GM18861 (cell line): ENCODE measurements around the gene PHC2.

ENCODE experiments used
- ATAC-seq: cut with Tn5 transposase; IDR thresholded peaks from one replicate; pipeline ENCODE4 v1.9.1; 2021; ENCODE audit not compliant: unreplicated experiment

The PHC2 gene

DNA sequence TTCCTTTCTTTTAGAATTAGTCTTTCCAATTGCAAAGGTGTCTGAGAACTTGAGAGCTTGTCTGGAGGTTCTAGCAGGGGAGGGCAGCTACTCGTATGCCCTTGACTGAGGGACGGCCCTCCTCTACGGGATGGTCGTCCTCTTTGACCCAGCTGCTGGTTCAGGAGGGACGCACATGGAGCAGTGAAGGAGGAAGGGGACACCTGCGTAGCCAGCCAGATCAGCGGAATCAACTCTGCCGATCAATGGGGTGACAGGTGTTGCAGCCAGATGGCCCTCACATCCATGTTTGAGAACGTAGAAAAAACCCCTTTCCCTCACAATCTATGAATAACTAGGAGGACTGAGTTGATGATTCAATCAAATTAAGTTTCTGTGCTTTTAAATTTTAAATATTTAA is 94.3 kb downstream of the PHC2 start:
- no peak for ATAC-seq

DNA sequence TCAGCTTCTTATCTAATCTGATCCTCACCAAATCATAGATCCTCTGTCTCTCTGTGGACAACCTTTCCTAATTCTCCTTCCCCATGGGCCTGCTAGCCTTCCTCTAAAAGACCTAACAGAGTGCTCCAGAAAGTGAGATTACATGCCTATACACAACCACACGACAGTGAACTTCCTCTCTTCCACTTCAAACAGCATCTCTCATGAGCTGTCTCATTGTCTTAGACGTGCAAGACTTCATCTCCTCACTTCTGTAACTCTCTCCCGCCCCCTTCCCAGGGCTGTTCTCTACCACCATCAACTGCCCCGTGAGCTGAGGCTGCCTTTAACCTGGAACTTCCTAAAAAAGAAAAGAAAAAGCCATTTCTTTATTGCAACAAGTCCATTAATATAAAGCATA is 95.9 kb downstream of the PHC2 start:
- no peak for ATAC-seq

DNA sequence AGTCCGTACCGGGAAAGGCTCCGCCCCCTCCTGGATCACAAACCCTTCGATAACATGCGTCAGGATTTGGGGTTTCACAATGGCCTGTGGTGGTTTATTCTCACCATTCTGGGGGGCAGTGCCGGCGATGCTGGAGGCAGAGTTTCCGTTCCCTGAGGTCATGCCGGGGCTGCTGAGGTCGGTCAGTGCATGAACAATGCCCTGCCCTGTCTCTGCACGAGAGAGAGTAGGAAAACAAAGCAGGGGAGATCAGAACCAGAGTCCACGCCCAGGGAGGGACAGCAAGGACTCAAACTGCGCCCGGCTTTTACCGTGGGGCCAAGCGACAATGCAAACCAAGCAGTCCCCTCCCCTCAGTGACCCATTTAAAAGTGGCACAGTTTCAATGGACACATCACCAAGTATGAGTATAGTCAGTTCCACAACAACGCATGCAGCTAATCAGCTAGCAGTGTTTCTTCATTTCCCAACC is 96.8 kb downstream of the PHC2 start:
- ATAC-seq, result no peak

DNA sequence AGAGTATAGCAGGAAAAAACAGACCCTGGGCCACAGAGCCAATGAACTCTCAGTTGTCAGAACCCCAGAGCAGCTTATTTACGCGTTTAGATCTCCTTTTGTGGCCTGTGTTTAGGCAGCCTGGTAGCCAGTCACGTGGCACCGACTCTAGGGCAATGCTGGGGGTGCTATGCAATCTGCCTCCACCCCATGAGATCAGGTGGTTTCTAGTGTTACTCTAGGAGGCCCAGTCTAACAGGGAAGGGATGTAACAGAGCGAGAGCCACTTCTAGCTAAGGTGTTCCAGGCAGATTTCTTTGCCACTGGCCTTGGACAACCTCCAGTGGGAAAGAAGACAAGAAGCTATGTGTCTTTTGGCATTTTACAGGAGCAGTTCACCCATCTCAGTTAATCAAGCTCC is 98.0 kb downstream of the PHC2 start:
- no peak for ATAC-seq

DNA sequence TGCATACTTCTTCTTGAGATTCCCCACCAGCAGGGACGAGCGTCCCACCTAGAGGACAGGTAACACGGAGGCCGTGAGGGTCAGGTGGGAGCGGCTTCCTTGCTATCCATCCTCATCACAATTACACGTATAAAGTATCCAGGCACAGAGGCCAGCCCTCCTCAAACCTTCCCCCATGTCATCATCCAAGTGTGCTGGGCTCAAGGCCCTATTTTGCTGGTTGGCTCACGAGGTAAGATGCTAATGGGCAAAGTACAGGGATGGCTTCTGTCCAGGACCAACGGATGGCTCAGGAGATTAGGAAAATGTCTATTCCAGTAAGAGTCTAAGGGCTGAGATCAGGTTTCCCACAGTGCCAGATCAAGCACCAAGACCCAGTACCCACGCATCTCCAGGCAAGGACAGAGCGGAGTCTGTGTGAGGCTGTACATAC is 98.5 kb downstream of the PHC2 start:
- no peak for ATAC-seq

DNA sequence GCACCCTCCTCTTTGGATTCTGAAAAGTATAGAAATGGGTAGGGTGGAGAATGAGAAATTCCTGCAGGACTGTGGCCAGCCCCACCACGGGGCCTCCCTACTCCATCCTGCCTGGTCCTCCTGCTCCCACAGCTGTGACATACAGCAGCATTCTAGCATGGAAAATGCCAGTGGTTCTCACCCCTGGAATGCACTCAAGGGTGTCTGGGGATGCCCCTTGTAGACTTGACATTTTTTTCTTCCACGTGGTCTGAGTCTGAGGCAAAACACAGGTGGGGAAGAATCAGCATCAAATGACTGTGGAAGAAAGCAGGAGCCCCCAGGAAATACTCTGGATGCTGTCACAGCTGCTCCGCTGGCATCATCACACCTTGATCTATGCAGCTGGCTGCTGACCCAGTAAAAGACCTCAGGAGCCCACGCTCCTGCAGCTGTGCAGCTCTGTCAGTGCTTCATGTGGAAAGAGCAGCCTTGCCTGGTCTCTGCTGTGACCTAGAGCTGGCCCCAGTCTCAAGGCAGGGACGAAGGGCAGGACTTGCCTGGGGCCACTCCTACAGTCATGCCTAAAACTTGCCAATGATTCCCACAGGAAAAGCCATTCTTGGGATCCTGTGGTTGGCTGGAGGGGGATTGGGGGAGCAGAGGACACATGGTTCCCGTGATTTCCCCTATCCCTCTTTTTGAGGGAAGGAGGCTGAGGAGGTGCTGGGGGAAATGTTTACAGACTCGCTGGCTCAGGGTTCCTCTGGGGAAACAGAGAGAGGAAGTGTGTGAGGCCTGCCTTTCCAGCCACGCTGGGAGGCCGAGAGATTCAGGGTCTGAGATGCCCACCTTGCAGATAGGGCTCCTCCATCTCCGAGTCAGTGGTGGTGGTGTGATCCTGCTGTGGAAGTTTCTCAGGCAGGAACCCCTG is 99.2 kb downstream of the PHC2 start:
- no peak for ATAC-seq

DNA sequence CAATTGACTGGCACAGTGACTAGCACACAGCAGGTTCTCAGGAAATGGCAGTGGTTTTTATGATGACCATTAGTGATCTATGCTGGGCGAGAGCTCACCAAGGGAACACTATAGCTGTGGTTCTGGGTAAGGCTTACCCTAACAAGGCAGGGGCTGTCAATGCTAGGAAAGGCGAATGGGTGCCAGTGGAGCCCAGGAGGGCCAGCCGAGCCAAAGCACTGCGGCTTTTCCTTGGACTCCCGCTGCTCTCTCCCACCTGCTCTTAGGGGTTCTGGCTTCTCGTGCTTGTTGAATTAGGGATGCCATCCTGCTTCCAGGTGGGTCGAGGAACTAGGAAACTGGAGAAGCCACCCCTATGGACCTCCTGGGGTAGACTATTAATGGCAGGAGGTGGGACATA is 100.0 kb downstream of the PHC2 start:
- no peak for ATAC-seq

DNA sequence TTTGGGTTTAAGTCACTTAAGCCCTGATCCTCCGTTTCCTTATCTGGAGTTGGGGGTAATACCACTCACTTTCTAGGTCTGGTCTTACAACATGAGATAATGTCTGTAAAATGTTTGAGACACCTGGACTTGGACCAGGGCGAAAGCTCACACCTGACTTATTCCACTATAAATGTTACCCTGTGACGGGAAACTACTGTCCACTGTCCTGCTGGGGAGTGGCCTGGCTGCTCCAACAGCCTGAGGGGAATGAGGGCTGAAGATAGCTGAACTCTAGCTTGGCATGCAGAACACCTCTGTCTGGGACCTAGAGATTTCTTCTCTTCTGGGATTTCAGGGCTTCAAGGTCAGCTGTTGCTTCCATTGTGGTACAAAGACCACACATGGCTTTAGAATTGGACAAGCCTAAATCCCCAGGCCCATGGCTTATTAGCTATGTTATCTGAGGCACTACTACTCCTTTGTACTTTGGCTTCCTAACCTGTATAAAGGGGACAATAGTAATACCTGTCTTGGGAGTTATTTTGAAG is 100.5 kb downstream of the PHC2 start:
- ATAC-seq, result no peak

DNA sequence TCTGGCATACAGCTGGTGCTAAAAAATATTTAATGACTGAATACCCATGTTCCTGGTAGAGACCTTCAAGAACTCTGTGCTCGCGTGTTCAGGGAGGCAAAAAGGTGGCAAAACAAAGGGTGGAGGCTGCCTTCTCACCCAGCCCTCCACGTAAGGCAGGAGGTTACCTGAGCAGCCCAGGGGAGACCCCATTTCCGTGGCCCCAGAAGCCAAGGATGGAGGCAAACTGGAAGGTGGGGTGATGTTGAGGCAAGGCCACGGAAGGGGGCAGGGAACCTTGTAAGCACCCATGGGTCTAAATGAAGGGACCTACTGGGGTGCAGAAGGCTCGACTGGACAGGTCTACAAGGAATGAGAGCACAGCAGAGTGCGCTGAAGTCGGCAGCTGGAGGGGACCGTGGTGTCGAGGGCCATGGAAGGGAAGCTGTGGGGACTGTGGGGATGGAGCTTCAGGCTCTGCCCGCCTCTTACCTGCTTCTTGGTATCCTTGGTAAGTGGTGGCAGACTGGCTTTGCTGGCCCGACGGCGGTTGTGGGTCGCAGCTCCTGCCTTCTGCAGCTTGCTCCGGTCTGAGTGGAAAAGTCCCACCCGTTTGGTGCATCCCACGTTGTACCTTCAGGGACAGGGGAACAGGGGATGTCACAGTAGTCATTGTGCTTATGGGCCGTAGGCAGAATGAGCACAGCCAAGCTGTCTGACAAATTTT is 101.1 kb downstream of the PHC2 start:
- no peak for ATAC-seq

DNA sequence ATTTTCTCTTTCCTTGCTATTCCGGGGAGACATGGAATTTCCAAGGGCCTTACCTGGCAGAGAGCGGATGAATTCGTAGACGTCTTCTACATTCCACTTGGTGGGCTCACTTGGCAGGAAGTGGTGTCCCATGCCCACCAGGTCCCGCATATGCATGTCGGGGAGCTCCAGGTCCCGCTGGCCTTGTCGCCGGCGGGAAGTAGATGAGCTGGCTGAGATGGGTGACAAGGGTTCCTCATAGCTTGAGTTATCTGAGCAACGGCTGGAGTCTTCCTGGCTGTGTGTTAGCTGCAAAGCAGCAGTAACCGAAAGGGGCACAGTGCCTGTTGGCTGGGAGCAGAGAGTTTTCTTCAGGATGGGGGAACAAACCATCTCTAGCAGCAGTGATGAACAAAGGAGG is 102.1 kb downstream of the PHC2 start:
- ATAC-seq, result no peak

DNA sequence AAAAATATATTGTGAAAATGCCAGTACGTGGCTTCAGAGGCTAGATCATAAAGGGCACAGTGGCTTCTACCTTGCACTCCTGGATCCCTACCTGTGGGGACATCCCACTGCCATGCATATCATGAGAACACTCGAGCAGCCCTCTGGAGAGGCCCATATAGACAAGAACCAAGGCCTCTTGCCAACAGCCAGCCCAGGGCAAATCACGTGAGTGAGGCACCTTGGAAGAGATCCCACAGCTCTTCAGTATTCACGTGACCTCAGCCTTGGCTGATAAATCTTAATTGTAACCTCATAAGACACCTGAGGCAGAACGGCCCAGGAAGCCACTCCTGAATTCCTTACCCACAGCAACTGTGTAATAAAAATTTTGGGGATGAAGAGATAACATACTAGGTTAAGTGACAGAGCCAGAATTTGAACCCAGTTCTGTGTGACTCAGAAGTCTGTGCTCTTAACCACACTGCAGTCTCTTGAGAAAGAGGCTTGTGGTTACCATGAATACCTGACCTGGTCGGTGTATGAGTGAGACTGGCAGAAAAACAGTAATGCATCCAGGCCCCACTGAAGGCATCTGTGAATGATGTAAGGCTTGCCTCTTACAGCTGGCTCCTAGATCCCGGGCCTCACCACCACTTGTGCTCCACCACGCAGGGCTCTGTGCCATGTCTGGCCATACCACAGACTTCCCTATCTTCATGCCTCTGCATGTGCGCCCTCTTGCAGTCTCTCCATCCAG is 103.1 kb downstream of the PHC2 start:
- no peak for ATAC-seq

DNA sequence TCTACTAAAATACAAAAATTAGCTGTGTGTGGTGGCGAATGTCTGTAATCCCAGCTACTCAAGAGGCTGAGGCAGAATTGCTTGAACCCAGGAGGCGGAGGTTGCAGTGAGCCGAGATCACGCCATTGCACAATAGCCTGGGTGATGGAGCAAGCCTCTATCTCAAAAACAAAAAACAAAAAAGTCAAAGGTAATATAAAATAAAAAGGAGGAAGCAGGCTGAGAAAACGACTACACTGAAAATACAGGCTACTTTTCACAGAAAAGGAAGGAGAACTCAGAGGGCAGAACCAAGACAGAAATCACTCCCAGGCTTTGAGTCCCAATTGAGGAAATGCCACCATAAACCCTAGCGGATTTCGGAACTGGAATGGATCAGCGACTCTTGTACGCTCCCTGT is 104.1 kb downstream of the PHC2 start:
- ATAC-seq, result no peak

DNA sequence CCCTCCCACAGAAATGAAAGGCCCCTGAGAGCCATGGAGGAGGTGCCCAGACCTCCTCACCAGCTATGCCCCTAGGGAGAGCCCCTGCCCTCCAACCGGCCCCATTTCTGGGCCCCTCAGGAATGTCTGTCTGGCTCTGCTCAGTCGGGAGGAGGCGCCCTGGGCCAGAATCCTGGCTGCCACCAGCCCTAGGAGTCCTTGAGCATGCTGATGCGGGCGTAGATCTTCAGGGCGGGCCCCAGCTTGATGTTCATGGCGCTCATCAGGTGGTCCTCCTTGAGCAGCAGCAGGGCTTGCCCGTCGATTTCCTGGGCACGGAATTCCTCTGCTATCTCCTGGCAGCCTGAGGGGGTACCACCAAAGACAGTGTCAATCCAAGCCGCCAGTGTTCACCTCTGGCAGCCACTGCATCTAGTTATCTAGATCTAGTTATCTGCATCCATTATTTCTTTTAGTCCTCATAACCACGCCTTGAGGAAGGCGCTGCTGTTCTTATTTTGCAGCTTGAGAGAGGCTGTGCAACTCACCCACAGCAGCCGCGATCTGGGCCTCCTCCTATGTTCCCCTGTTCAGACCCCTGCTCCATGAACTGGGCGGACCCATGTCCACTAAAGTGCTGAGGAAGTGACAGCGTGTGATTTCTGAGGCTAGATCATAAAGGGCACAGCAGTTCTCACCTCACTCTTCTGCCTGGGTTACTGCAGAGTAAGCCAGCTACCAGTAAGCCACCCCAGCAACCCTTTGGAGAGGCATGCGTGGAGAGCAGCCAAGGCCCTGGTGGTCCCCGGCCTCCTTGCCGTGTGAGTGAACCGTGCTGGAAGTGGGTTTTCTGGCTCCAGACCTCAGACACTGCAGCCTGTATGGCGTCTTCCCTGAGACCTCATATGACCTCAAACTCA is 106.0 kb downstream of the PHC2 start:
- ATAC-seq, result no peak

DNA sequence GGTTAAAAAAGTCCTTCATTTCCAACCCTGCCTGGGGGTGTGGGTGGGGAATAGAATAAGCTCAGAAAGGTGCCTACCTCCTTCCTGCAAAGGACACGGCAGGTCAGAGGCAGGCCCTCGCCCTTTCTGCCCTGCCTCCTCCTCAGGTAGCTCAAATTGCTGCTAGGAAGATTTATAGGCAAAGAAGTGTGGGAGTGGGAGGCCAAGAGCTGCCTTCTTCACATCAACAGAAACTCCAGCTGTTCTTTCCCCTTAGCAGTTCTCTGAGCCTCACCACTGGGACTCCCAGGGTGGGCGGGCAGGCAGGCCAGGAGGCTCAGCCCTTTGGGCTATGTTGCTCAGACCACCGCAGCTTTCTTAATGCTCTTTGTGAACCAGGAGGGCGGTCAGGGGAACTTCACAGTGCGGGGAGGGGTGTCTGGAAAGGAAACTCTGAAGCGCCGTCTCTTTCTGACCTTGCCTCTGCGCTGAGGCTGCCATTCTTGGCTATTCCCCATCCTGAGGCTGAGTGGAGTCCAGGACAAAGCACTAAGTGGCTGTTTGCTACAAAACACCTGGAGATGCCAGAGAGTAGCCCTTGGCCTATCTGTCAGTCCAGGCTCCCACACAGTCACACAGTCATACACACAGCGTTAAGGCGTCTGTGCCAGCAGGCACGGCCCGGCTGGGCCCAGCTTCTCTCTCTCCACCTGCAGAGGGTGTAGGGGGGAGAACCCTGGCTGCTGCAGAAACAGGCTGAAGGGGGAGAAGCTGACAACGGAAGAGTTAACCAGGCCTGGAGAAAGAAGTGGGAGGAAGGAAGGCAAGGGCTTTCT is 107.0 kb downstream of the PHC2 start:
- ATAC-seq, result no peak

DNA sequence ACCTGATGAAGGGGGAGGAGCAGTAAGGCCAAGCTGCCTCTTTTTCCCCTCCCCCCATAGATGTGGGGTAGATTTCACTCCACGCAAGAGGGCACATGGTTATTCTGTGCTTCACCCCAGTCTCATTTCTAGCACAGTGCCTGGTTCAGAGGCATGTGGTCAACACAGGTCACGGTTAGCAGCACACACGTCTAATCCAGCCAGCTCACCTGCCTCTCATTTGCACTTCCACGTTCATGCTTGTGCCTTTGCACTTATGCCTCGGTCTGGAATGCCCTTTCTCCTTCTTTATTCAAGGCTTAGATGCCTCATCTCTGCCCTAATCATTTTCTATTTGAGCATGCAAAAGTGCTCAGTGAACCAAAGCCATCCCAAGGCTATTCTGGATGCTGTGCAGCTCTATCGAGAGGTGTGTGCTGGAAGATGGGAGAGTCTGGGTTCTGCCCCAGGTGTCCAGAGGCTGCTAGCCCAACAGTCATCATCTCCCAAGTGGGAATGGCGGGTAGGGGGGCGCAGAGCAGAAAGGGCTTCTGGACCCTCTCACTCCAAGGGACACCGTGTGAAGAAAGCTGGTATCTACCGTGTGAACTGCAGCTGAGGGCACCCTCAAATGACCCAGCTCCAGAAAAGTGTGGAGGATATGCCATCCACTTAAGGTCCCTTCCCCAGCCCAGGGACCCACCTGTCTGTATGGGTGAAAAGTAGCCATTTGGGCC is 107.9 kb downstream of the PHC2 start:
- ATAC-seq, result no peak

DNA sequence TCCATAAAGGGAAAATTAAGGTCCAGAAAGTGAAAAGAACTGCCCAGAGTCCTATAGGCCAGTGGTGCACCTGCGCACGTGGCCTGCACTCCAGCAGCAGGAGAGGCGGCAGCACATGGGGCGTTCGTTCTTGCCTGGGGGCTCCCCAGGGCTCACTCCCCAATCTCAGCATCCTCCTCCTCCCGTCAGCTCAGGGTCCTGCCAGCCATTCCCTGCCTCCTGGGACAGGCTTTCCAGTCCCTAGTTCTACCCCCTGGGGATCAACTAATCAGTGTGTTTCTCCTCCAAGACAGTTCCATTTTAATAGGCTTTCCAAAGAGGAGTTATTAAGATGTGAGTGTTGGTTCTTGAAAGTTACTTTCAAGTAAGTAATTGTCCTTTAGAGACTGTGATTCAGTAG is 108.8 kb downstream of the PHC2 start:
- ATAC-seq, result no peak

DNA sequence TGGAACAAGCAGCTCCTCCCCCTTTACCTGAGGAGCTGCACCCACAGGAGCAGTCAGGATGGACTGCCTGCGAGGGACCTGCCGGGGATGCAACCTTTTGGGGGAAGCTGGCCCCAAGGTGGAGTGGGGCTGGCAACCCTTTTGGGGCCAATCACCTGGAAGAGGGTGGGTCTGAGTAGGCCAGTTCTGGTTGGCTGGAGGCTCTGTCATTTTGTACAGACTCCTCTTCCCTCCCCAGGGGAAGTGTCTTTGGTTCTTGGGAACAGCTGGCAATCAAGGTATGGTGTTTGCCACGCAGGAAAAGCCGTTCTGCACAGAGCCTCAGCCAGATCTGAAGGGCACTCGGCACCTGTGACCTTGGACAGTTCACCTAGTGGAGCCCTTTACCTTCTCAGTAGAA is 109.7 kb downstream of the PHC2 start:
- no peak for ATAC-seq

DNA sequence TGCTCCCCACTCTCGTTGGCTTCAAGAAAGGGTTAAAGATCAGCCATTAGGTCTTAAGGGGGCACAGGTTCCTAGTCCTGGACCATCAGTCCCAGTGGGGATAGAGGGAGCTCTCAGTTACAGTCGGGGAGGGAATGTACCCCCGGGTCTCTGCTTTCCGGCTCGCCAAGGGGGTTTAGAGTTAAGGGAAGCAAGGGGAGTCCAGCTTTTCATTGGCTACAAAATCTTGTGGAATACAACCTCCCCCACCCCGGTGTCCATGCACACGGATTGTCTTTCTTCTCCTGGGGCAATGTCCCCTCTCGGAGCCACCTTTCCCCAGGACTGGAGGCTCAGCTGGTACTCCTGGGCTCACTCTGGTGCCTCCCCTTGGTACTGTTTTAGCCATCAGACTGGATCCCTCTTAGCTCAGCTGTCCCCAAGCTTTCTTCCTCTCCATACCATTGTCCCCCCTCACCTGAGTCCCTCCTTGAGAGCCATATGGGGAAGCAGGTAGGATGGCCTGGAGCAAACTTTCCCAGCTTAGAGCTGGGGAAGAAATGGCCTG is 110.2 kb downstream of the PHC2 start, which contains the start of gene A3GALT2:
Gene A3GALT2, minus strand, starts transcription at position 480 of the 547 bp plus-strand sequence. Its CDS starts 0 bp downstream, at position 480.
- ATAC-seq, result no peak
